Subcutaneous adipose tissue (tissue), 4 donors: Measurements from ENCODE around the gene PTPRCAP. TPM values are rescaled to one million over a fixed set of nuclear protein-coding genes. Genes with fewer than 3 reads are reported as not detected.

Source experiments
- total RNA-seq, 4 donors: library from RNA; depleted of rRNA; stranded (reverse); fragments of >200 nt; gene quantifications; one replicate each; pipeline ENCODE4 v1.1.0, GENCODE V29; 2016
- TF ChIP-seq, protein P1 (sequence below): fragments of 450-650 bp; IDR thresholded peaks from one replicate; pipeline ENCODE4 v1.5.1; 2016; ENCODE audit warnings: low read depth, mild to moderate bottlenecking, control low read depth, antibody characterized with exemption, moderate library complexity

The PTPRCAP gene
- total RNA-seq, 4 donors from 2014 or later, result 1.7 to 6.7 (median 3.5) TPM

DNA sequence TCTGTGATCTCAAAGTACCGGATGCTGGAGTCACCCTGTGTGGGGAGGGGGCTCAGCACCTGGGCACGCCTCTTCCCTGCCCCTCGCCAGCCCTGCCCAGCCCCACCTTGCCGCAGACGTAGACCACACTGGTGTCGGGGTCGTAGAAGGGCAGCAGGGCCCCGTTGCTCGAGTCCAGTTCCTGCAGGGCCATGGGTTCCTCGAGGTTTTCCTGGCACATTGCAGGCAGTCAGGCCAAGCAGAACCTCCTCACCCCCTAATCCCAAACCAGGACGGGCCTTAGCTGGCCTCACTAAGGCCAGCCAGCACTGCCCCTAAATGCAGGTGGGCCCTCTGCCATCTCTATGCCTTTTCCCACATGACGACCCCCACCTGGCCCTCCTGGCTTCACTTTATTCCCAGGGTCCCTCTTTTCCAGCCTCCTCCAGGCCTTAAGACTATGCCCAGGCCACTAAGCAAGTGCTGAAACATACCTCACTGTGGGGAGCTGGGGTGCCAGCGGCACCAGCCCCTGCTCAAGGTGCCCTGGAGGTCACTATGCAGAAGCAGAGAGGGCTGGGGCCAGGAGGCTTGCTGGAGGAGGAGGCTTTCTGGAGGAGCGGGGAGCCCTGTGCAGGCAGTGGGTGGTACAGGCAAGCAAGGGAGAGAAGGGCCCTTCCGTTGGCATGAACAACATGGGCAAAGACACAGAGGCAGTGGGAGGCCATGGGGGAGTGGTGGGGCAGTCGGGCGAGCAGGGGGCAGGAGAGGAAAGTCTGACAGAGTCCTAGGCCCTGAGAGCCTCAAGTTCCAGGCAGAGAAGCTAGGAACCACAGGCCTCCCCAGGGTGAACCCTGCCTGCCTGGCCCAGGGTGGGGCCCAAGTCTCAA, 3.0 kb upstream of the PTPRCAP start:
- TF ChIP-seq, protein P1, sequence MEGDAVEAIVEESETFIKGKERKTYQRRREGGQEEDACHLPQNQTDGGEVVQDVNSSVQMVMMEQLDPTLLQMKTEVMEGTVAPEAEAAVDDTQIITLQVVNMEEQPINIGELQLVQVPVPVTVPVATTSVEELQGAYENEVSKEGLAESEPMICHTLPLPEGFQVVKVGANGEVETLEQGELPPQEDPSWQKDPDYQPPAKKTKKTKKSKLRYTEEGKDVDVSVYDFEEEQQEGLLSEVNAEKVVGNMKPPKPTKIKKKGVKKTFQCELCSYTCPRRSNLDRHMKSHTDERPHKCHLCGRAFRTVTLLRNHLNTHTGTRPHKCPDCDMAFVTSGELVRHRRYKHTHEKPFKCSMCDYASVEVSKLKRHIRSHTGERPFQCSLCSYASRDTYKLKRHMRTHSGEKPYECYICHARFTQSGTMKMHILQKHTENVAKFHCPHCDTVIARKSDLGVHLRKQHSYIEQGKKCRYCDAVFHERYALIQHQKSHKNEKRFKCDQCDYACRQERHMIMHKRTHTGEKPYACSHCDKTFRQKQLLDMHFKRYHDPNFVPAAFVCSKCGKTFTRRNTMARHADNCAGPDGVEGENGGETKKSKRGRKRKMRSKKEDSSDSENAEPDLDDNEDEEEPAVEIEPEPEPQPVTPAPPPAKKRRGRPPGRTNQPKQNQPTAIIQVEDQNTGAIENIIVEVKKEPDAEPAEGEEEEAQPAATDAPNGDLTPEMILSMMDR, result no peak

DNA sequence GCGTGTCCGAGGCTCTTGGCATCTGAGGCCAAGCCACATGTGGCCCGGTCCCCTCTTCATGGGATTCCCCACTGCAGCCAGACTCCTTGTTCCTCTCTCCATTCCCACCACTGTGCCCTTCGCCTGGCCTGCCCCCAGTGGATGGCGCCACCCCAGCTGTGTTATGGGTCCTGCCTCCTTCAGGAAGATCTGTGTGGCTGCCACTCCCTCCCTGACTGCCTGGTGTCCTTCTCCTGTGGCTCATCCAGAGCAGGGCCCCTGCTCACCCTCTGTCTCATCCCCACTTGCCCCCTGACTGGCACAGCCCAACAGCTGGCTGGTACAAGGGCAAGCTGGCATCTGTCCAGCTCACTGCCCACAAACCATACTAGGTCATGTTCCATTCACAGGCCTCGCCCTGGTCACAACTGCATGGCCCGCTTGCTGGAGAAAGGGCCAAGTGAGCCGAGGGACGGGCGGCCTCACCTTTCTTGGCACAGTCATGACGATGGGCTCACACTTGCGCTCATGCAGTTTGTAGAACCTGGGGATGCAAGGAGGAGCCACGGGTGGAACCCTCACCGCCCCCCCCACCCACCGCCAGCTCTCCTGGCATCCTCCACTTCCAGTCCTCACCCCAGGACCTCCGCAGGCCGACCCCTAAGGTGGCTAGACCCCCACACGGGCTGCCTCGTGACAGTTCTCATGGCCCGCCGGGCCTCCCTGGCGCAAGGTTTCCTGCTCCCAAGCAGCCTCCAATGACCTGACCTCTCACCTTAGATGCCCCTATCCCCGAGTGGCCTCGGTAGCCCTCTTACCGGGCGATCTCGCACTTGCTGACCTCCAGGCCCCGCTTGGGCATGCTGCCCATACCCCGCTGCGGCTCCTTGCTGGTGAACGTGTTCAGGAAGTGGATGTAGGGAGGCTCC, 2.1 kb upstream of the PTPRCAP start:
- TF ChIP-seq, protein P1, result no peak

- TF ChIP-seq, protein P1, result no peak
These were observed 848 bp upstream of the PTPRCAP start for GRCh38 chr11:67438158-67438902.

GRCh38 chr11:67437809-67438157, 301 bp upstream of the PTPRCAP start:
- TF ChIP-seq, protein P1, result no peak

DNA sequence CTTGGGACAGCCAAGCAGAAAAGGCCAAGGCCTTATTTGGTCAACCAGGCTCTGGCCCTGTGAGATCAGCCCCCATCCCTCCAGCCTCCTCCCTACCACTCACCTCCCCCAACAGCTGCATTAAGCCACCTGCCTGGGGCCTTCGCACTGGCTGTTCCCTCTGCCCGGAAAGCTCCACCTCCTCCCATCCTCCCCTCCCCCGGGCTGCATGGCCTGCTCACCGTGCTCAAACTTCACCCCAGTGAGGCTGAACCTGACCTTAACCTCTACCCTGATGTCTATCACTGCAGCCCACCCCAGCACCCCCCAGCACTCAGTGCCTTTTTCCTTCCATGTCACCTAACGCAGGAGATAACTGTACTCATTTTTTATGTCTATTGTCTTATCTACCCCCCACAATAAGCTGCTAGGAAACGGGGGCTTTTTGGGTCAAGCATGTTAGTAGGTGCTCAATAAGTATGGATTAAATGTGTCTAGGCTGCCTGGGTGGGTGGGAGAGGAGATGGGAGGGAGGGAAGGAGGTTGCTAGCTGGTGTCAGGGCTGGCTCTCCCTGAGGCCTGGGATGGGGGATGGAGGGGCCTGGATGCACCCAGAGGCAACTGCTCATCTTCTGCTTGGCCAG, 912 bp downstream of the PTPRCAP start:
- TF ChIP-seq, protein P1, result no peak

DNA sequence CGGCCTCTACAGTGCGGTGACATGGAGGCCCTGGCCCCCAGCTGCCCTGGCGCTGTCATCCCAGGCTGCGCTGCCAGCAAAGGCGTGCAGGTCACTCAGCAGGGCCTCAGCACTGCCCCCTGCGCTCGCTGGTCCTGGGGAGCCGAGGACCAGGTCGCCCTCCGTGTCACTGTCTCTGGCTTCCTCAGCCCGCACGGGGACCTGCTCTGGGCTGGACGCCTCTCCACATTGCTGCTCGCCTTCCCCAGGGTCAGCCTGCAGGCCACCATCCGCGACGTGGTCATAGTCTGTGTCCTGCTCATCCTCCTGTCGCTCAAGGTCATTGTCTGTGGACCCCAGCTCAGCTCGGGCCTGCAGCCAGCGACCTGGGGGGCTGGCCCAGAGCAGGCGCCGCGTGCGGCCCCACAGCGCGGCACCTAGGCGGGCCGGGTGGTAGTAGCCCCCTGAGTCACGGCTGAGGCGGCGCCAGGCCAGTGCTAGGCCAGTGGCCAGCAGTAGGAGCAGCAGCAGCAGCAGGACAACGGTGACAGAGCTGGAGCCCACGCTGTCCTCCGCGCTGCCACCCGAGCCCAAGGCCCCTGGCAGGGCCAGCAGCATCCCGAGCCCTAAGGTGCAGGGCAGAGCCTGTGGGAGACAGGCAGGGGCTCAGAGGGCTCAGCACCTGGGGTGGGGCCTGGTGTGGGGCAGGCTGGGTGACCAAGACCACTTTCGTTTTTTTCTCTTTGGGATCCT, 1.6 kb downstream of the PTPRCAP start:
- TF ChIP-seq, protein P1, result no peak
